Dermis microvascular lymphatic vessel endothelial cell (primary cell): ENCODE measurements around the gene ACSL1. TPM values are rescaled to one million over a fixed set of nuclear protein-coding genes. Genes with fewer than 3 reads are reported as not detected.
"Not testable (repeated sequence)": the region's sequence is repeated elsewhere in the genome, so short reads cannot be mapped to it uniquely, and the experiment has no call there.

Experiments used
- DNase-seq, 2 donors: peaks; one replicate each; pipeline versions ENCODE4 v3.0.0 to v3.0.0-alpha.2; 2010; ENCODE audit warnings: low read depth in 2 of 2
- total RNA-seq: library from RNA; depleted of rRNA; stranded (reverse); fragments of >200 nt; gene quantifications from 2 replicates; pipeline ENCODE4 v1.2.1, GENCODE V29; 2014

The ACSL1 gene
- total RNA-seq, 1 donor from 2014 or later, result 9.4 TPM

DNA sequence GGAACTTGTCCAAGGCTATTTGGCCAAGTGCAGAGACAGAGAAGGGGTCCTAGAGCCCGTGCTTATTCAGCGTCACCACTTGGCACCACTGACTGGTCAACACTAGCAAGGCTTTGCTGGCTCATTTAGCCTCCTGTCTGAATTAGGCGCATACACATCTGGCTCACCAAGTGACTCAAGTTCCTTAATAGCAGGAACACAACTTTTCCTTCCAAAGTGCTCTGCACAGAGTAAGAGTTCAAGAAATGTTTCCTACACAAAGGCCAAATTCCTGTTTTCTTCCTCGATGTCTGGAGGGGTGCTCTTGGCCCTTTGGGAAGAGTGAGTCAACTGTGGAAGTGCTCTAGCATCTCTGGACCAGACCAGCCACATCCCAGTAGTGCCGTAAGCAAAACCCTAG is 65.1 kb downstream of the ACSL1 start:
- DNase-seq, result no peak

DNA sequence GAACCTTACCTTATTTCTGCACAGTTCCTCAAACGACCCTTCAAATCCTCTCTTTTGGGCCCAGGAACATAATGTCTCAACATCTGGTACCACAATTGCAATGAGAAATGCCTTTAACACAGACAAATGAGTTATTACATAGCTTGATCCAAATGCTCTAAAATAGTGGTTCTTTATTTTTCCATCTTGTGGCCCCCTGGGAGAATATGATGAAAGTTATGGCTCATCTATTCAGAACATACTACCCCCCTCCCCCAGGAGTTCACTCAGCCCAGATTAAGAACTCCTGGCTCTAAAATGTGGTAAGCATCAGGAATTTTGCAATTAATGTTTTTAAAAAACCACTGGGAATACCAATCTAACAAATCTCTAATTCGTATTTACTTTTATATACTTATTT is 68.0 kb downstream of the ACSL1 start:
- DNase-seq, result no peak

DNA sequence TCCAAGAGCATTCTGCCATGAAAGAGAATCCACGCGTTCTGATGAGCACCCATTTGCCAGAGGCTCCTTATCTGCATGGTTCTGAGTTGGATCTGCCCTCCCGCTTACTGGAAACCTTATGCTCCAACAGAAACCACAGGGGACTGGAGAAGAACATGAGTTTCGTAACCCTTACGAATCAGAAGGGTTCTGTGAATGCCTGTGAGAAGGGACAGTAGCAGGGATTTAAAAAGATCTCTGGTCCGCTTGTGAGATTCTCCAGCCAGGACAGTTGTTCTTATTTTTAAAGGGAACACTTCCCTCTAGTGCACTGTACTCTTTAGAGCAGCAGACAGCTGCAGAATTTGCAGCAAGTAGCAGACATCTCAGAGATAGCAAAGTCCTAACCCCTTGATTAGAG is 69.4 kb downstream of the ACSL1 start:
- DNase-seq, result no peak

DNA sequence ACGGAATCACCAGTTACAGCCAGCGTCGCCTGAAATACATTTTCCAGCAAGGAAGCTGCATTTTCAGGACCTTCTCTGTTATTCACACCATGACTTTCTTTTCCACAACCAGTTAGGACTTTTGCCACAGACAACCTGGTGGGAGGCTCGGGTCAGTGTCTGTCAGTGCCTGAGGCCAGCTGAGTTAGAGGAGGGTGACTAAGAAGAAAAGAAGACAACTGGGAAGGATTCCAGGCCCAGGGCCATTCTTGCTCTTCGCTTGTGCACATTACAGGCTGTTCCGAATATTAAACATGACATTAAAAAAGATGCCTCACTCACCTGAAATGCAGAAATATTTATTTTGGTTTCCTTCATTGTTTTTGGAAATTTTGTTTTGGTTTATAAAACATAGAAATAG is 70.5 kb downstream of the ACSL1 start:
- no peak for DNase-seq

DNA sequence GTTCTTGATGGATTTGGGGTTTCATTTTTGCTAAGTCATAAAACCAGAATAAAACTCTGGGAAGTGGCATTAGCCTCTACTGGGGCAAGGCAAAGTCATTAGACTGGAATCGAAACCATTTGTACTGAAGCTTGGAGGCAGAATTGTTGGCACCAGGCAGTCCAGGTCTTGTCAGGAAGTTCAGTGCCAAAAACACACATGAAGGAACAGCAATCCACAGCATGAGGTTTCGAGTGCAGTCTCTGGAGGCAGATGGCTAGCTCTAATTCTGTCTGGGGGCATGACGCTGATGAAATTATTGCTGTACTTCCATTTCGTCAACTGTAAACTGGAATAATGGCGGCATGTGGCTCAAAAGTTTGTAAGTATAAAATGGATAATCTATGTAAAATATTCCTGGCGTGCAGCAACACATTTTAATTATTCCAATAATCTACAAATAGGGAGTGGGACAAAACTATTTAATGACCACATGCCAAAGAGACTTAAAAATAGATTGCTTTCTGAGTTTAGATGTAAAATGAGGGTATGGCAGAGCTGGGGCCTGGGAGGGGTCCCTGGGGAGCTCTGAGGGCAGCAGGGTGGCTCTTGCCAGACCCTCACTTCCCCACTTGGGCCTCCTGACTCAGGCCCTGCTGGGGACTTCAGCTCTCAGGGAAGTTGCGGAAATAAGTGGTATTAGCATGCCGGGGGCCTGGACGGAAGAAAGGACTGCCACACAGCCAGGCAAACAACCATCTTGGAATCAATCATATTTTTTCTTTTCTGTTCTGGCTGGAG is 73.1 kb downstream of the ACSL1 start:
- DNase-seq, result no peak

DNA sequence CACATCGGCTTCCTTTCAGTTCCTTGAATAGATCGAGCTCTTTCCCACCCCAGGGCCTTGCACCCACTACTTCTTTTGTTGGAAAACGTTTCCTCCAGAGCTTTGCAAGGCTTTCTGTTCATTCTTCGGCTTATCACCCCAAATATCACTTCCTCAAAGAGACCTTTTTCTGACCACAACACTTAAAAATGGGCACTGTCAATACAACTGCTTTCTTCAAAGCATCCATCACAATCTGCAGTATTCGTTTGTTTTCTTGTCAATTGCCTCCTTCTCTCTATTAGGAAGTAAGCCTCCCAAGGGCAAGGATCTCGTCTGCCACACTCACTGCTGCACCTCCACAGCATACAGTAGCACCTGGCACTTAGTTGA is 74.2 kb downstream of the ACSL1 start:
- DNase-seq, result no peak

GRCh38 chr4:184750926-184751584 is 74.7 kb downstream of the ACSL1 start:
- no peak for DNase-seq

DNA sequence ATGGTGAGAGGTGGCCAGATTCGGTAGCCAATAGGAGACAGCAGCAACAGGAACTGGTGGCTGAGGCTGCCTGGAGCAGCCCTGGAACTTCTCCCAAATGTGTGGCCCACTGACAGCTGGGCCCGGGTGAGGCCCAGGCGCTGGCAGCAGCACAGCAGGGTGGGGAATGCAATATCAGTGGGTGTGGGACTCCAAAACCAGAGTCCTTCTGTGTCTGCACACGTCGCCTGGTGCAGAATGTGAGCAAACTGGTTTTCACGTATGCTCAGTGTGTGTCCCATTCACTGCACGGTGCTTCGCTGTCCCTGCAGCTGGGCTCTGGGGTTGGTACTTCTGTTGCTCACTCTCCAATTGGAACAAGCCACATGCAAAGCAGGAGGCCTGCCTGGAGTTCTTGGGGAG is 77.5 kb downstream of the ACSL1 start:
- no peak for DNase-seq

GRCh38 chr4:184747034-184747830 is 78.5 kb downstream of the ACSL1 start:
- no peak for DNase-seq

GRCh38 chr4:184745831-184746795 is 79.7 kb downstream of the ACSL1 start:
- DNase-seq, result peak in 1 of 2 donors; percentile 70

DNA sequence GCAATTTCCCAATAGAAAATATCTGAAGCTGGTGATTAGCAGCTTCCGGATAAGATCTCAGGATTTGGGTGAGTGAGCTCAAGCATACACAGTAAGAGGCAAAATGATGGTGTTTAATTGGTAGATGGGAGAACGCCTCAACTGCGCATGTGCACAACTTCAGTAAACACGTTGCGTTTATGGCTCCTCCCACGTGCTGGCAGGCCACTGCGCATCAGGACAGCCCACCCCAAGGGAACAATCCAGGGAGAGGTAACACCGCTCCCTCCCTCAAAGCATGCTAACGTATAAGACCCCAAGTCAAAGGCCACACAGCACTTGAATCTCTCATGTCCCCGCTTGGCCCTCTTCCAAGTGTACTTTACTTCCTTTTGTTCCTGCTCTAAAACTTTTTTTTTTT is 81.5 kb downstream of the ACSL1 start:
- DNase-seq, result no peak

DNA sequence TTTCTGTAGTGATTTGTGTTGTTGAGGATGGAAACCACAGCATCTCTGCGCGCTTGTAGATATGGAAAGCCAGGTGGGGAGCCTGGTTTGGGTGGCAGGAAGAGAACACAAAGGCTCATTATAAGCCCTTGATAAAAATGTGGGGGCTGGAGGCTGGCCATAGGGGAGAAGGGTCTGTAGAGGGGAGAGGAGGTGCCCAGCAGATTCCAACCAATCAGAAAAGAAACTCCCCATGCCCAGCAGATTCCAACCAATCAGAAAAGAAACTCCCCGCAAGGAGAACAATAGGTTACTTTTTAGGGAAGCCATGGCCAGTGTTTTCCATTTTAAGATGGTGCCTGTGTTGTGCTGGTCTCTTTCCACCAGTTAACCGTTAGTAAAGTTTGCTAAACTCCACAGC is 82.1 kb downstream of the ACSL1 start:
- no peak for DNase-seq

DNA sequence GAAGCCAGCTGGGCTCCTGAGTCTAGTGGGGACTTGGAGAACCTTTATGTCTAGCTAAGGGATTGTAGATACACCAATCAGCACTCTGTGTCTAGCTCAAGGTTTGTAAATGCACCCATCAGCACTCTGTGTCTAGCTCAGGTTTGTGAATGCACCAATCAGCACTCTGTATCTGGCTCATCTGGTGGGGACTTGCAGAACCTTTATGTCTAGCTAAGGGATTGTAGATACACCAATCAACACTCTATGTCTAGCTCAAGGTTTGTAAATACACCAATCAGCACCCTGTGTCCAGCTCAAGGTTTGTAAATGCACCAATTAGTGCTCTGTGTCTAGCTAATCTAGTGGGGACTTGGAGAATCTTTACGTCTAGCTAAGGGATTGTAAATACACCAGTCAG is 84.1 kb downstream of the ACSL1 start:
- DNase-seq, result not testable (repeated sequence)

DNA sequence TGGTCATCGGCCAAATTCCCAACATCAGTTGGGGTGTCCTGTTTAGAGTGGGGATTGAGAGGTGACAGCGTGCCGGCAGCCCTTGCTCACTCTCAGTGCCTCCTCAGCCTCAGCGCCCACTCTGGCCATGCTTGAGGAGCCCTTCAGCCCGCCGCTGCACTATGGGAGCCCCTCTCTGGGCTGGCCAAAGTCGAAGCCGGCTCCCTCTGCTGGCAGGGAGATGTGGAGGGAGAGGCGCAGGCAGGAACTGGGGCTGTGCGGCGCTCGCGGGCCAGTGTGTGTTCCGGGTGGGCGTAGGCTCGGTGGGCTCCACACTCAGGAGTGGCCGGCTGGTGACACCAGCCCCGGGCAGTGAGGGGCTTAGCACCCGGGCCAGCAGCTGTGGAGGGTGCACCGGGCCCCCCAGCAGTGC is 84.8 kb downstream of the ACSL1 start:
- DNase-seq, result no peak

DNA sequence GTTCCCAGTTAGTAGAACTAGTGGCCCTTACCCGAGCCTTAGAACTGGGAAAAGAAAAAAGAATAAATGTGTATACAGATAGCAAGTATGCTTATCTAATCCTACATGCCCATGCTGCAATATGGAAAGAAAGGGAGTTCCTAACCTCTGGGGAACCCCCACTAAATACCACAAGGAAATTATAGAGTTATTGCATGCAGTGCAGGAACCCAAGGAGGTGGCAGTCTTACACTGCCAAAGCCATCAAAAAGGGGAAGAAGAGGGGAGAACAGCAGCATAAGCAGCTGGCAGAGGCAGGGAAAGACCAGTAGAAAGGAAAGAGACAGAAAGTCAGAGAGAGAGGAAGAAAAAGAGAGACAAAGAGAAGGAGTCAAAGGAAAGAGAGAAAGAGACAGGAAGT is 86.2 kb downstream of the ACSL1 start:
- DNase-seq, result not testable (repeated sequence)

- DNase-seq, result no peak
Measured at GRCh38 chr4:184734758-184735157, 91.0 kb downstream of the ACSL1 start.

DNA sequence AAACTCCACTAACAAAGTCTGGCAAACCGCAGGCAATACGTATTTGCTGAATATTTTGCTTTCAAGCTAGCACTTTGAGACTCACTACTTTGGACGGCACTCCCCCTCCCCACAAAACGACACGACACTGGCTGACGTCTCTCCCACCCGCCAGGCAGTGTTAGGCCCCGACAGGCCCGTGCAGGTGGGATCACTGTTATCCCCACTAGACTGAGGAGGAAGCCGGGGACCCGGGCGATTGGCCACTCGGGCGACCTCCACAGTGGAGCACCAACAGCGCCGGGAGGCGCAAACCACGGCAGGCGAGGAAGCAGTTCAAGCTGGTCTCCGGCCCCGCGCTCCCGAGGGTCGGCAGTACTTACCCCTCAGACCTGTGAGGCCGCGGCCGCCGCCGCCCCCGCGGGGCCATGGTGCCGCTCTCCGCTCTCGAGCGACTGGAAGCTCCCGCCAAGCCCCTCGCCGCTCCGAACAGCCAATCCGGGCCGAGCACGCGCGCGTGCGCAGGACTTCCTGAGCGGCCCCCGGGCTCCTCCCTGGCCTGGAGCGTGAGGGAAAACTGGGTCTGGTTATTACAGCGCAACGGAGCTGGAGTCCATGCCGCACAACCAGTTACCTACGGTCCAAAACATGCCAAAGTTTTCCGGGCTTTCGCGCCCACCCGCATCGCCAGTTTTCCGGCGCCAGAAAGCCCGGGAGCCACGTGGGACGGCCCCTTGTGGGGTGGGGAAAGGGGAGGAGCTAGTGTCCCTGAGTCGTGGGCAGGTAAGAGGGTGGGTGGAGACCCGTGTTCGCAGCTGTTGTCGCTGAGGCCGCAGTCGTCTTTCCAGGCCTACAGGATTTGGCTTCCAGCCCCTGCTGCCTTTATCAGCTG is 91.9 kb downstream of the ACSL1 start, which contains the start of gene CENPU:
Gene CENPU, minus strand, starts transcription at position 443 of the 871 bp plus-strand sequence. Its CDS starts 34 bp downstream, at position 409.
- DNase-seq, result peak; percentile 98 to 99

- no peak for DNase-seq
Measured at GRCh38 chr4:184732126-184732525, 93.6 kb downstream of the ACSL1 start.

DNA sequence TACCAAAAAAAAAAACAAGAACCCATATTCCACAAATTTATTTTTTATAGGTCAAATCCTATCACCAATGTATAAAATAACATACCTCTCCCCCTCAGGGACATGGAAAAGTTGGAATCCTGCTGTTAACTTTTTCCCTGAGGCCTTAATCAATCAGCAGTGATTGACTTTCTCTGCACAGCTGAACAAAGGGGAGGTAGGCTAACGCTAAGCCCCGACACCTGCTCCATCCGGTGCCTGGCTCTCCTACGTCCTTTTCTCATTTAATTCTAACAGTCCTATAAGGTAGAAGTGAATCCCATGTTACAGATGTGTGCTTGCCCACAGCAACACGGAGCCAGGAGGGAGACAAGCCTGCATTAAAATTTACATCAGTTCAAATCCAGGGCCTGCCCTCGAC is 94.7 kb downstream of the ACSL1 start:
- no peak for DNase-seq

GRCh38 chr4:184729946-184730345 is 95.8 kb downstream of the ACSL1 start:
- no peak for DNase-seq
